Neural progenitor cell (in vitro differentiated cells): ENCODE data around the gene ZNF423.

Experiments used
- EZH2phosphoT487 ChIP-seq: fragments of 200-600 bp; sonication (generic); IDR thresholded peaks from 2 replicates; pipeline ENCODE4 v1.6.1; 2017; ENCODE audit warnings: antibody characterized with exemption
- TF ChIP-seq, protein P1 (sequence below): fragments of 200-600 bp; sonication (generic); IDR thresholded peaks from 2 replicates; pipeline ENCODE4 v1.5.1; 2017; ENCODE audit warnings: antibody characterized with exemption, mild to moderate bottlenecking

DNA sequence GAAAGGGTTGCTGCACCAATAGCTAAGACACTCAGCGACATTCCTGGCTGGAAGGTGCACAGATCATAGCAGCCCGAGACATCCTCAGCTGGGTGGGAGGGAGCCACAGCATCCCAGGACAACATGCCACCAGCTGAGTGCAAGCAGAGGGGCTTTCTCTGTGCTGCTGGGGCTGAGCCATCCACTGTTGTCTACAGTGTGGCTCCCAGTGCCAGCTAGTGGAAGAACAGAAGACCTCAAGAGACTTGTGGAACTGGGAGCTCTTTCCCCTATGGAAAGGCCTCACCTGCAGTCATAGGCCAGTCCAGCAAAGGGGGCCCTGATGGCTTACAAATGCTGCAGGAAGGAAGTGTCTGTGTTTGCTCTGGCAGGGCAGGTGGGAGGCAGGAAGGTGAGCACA is 351.3 kb downstream of the ZNF423 start:
- no peak for TF ChIP-seq EZH2phosphoT487
- TF ChIP-seq, protein P1, sequence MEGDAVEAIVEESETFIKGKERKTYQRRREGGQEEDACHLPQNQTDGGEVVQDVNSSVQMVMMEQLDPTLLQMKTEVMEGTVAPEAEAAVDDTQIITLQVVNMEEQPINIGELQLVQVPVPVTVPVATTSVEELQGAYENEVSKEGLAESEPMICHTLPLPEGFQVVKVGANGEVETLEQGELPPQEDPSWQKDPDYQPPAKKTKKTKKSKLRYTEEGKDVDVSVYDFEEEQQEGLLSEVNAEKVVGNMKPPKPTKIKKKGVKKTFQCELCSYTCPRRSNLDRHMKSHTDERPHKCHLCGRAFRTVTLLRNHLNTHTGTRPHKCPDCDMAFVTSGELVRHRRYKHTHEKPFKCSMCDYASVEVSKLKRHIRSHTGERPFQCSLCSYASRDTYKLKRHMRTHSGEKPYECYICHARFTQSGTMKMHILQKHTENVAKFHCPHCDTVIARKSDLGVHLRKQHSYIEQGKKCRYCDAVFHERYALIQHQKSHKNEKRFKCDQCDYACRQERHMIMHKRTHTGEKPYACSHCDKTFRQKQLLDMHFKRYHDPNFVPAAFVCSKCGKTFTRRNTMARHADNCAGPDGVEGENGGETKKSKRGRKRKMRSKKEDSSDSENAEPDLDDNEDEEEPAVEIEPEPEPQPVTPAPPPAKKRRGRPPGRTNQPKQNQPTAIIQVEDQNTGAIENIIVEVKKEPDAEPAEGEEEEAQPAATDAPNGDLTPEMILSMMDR: no peak
